ENCODE results near the gene CNTFR.

The CNTFR gene

GRCh38 chr9:34507556-34507955 lies 82.0 kb downstream of the CNTFR start:
- DNase-seq (ENCODE audit: low spot score): no peak

DNA sequence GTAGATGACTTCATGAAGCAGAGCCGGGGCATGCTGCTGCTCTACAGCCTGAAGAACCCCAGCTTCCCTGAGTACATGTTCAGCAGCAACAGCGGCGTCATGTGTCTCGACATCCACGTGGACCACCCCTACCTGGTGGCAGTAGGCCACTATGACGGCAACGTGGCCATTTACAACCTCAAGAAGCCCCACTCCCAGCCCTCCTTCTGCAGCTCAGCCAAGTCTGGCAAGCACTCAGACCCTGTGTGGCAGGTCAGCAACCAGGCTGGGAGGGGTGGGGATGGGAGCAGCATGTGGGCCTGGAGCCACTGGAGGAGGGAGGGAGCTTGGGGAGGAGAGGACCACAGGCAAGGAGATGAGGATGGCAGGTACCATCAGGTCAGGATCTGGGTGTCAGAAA lies 82.9 kb downstream of the CNTFR start:
- no peak for DNase-seq (ENCODE audit: low spot score)

DNA sequence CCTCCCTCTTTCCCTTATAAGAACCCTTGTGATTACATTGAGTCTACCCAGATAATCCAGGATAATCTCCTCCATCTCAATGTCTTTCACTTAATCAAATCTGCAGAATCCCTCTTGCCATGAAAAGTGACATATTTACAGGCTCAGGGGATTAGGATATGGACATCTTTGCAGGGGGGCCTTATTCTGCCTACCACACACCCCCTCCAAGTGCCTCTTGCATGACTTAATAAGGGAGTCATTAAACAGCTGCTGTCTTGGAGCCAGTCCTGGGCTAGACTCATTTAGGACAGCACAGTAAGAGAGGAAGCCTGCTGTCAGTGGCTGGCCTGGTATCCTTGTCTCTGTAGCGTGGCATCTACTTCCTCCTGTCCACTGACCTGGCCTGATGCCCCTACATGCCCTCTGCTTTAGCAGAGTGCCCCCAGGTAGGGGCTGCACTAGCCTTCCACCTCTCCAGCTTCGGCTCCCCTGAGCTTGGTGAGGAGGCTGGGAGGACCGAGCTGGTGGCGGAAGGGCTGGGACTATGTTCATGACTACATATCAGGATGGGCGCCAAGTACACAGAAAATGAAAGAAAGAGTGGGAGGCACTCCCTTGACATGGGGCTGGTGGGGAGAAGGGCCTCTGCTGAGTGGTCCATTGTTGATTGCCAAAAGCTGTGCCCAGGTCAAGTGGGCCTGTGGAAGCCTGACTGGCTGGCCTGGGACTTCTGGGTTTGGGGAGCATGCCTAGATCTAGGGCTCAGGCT lies 84.0 kb downstream of the CNTFR start:
- DNase-seq (ENCODE audit: low spot score): no peak

GRCh38 chr9:34503406-34503805 lies 86.1 kb downstream of the CNTFR start:
- DNase-seq (ENCODE audit: low spot score): no peak

- DNase-seq (ENCODE audit: low spot score): peak; percentile 38
Observed at GRCh38 chr9:34502891-34503290, 86.6 kb downstream of the CNTFR start.

DNA sequence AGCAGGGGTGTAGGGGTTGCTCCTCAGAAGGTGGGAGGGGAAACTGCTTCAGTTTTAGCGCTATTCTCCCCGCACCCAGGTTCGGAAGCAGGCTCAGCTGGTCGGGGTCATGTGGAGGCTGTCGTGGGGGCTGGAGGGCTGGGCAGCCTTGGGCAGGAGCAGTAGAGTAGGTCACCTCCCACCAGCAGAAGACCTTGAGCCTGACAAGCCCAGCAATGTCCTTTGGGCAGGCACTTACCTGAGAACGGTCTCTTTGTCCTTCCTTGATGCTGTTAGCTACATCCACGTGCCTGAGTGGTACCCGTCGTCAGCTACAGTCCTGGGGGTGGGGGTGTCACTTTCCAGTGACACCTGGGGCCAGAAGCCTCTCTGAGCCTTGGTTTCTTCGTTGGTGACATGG lies 87.1 kb downstream of the CNTFR start:
- no peak for DNase-seq (ENCODE audit: low spot score)

GRCh38 chr9:34501889-34502425 lies 87.6 kb downstream of the CNTFR start:
- peak; percentile 100 for DNase-seq (ENCODE audit: low spot score)
